ENCODE results near the gene RAPGEFL1. TPM values are rescaled to one million over a fixed set of nuclear protein-coding genes. Genes with fewer than 3 reads are reported as not detected.

Gene RAPGEFL1
- total and polyA plus RNA-seq, 12 donors, result 0.24 to 18.5 (median 4.0) TPM

DNA sequence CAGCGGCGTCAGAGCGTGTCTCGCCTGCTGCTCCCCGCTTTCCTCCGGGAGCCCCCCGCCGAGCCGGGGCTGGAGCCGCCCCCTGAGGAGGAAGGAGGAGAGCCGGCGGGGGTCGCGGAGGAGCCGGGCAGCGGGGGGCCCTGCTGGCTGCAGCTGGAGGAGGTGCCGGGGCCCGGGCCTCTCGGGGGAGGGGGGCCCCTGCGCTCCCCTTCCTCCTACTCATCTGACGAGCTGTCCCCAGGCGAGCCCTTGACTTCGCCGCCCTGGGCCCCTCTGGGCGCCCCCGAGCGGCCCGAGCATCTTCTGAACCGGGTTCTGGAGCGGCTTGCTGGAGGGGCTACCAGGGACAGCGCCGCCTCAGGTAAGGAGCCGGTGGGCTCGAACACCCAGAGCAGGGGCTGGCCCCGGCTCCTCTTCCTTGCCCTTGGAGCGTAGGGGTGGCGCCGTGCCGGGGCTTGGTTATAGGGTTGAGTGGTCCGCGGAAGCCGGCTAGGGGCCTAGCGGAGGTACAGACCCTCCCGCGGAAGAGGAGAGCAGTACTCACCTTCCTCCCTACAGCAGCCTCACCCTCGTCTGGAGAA is 841 bp downstream of the RAPGEFL1 start:
- peaks cover 12 to 24% of the 10 kb centered on the region in 2 donors for H3K4me1 ChIP-seq (replicated peaks in 1 of 2)
- intact Hi-C loops (cut with DNase I), result loop anchor here in 1 of 2 donors (10.0 kb wide), 1 partner anchor 123 kb away; the partner anchor contains the start of gene MED24
- no peaks in the 10 kb centered on the region for H3K27me3 ChIP-seq
- no peak overlapping the region for H3K27ac ChIP-seq
- peak overlapping the region in 1 of 4 donors; percentile 75 for H3K4me3 ChIP-seq
- 62 to 83% (median 64%) methylated on average over 22 to 46 of the region's 46 CpGs for WGBS, 4 donors
- H3K9me3 ChIP-seq (replicated peaks in 1 of 3), result no peaks in the 10 kb centered on the region
- DNase-seq, result no peak
- TF ChIP-seq POLR2A (IDR thresholded peaks at IDR 0.05), result no peak
- TF ChIP-seq, protein P1, sequence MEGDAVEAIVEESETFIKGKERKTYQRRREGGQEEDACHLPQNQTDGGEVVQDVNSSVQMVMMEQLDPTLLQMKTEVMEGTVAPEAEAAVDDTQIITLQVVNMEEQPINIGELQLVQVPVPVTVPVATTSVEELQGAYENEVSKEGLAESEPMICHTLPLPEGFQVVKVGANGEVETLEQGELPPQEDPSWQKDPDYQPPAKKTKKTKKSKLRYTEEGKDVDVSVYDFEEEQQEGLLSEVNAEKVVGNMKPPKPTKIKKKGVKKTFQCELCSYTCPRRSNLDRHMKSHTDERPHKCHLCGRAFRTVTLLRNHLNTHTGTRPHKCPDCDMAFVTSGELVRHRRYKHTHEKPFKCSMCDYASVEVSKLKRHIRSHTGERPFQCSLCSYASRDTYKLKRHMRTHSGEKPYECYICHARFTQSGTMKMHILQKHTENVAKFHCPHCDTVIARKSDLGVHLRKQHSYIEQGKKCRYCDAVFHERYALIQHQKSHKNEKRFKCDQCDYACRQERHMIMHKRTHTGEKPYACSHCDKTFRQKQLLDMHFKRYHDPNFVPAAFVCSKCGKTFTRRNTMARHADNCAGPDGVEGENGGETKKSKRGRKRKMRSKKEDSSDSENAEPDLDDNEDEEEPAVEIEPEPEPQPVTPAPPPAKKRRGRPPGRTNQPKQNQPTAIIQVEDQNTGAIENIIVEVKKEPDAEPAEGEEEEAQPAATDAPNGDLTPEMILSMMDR (IDR thresholded peaks at IDR 0.05), result no peak
- H3K36me3 ChIP-seq (replicated peaks in 1 of 2), result peaks cover 0 to 17% of the 10 kb centered on the region in 2 donors

DNA sequence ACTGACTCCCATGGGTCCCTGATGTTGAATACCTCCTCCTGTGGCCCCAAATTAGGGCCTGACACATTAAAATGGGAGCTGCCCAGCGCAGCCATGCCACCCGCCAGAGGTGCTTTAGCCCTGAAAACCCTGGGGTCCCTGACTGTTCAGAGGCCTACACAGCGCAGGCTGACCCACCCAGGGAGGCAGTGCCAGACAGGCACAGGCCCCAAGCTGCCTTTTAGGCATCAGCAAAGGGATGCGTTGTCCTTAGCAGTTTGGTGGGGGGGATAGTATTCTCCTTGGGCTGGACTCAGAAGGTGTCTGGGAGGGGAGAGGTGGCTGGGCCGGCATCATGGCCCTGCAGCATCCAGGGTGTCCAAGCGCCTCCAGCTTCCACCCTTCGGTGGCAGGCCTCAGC is 1.4 kb downstream of the RAPGEFL1 start:
- Histone ChIP-seq H3K4me3 (no peak overlapping the region), H3K27me3 (no peaks in the 10 kb centered on the region), H3K4me1 (replicated peaks in 1 of 2) (peaks cover 12 to 24% of the 10 kb centered on the region in 2 donors), H3K27ac (no peak overlapping the region), H3K36me3 (replicated peaks in 1 of 2) (peaks cover 0 to 13% of the 10 kb centered on the region in 2 donors), H3K9me3 (replicated peaks in 1 of 3) (no peaks in the 10 kb centered on the region)
- 88 to 98% (median 95%) methylated on average over 5 to 7 of the region's 7 CpGs for WGBS, 4 donors
- TF ChIP-seq, protein P1 (IDR thresholded peaks at IDR 0.05), result no peak
- no peak for TF ChIP-seq POLR2A (IDR thresholded peaks at IDR 0.05)
- no peak for DNase-seq
- intact Hi-C loops (cut with DNase I), result loop anchor here in 1 of 2 donors (10.0 kb wide), 1 partner anchor 124 kb away; the partner anchor contains the start of gene MED24

- Histone ChIP-seq H3K27ac (peak overlapping the region in 3 of 5 donors; percentile 34 to 42 (median 37)), H3K36me3 (replicated peaks in 1 of 2) (no peaks in the 10 kb centered on the region), H3K27me3 (no peaks in the 10 kb centered on the region), H3K4me1 (replicated peaks in 1 of 2) (peaks cover 12 to 24% of the 10 kb centered on the region in 2 donors), H3K4me3 (no peak overlapping the region), H3K9me3 (replicated peaks in 1 of 3) (no peaks in the 10 kb centered on the region)
- intact Hi-C loops (cut with DNase I), result loop anchor here in 1 of 2 donors (10.0 kb wide), 1 partner anchor 125 kb away; the partner anchor contains the start of gene MED24
- TF ChIP-seq POLR2A (IDR thresholded peaks at IDR 0.05), result no peak
- TF ChIP-seq, protein P1 (IDR thresholded peaks at IDR 0.05), result no peak
- 70 to 85% (median 73%) methylated on average over 5 to 6 of the region's 6 CpGs for WGBS, 4 donors
- peak in 1 of 7 donors; percentile 42 for DNase-seq
Measured at GRCh38 chr17:40179923-40180659, 2.8 kb downstream of the RAPGEFL1 start.

DNA sequence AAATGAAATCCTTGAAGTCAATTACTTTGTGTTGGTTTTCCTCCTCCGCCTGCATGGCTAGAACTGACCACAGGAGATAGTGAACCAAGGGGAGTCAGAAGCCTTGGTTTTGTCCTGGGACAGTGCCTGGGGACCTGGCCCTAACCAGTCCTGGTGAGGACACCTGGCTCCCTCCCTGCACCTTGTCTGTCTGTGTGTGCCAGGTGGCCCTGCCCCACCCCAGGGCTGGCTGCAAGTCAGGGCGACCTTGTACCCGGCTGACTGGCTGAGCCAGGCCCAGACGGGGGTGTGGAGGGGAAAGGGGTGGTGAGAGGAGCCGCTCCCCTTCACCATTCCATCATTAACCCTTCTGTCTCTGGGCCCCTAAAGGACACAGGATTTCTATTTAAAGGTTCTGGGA is 3.4 kb downstream of the RAPGEFL1 start:
- Histone ChIP-seq H3K9me3 (replicated peaks in 1 of 3) (no peaks in the 10 kb centered on the region), H3K27me3 (no peaks in the 10 kb centered on the region), H3K27ac (peak overlapping the region in 2 of 5 donors; percentile 37 to 42), H3K4me3 (no peak overlapping the region), H3K4me1 (replicated peaks in 1 of 2) (peaks cover 12 to 24% of the 10 kb centered on the region in 2 donors), H3K36me3 (replicated peaks in 1 of 2) (no peaks in the 10 kb centered on the region)
- 18 to 55% (median 37%) methylated on average over 4 to 5 of the region's 5 CpGs for WGBS, 4 donors
- DNase-seq, result peak in 1 of 7 donors; percentile 45
- intact Hi-C loops (cut with DNase I), result no loop called here
- TF ChIP-seq, protein P1 (IDR thresholded peaks at IDR 0.05), result no peak
- no peak for TF ChIP-seq POLR2A (IDR thresholded peaks at IDR 0.05)

Measured in adrenal gland (tissue), 12 donors.